OCI-LY3 (cell line): ENCODE results near the gene CAMK2B.

Source experiments
- H2AFZ ChIP-seq: fragments of 200-600, 300-600 bp; shearing (Covaris generic); 2 replicates; pipeline ENCODE4 v1.6.0; 2014; ENCODE audit warnings: antibody characterized with exemption, low read depth, low read length
- H3K27ac ChIP-seq: fragments of 200-600, 300-600 bp; sonication (generic); 2 replicates; pipeline ENCODE4 v1.5.1; 2014; ENCODE audit warnings: mild to moderate bottlenecking, low read length, moderate library complexity, mixed read lengths
- H3K27me3 ChIP-seq: fragments of 200-600, 300-600 bp; sonication (generic); 2 replicates; pipeline ENCODE4 v1.6.1; 2014; ENCODE audit warnings: low read depth, low read length, mixed read lengths
- H3K36me3 ChIP-seq: fragments of 200-600, 300-600 bp; sonication (generic); replicated peaks from 2 replicates; pipeline ENCODE3; 2014; ENCODE audit warnings: low read depth, low read length, mixed read lengths
- H3K4me1 ChIP-seq: fragments of 300-600, 200-600 bp; sonication (generic); 2 replicates; pipeline ENCODE4 v1.6.1; 2014; ENCODE audit warnings: low read length, mixed read lengths
- H3K4me2 ChIP-seq: fragments of 200-600, 300-600 bp; sonication (generic); 2 replicates; pipeline ENCODE4 v1.6.1; 2014; ENCODE audit warnings: low read length, mixed read lengths
- H3K4me3 ChIP-seq: fragments of 300-600, 200-600 bp; sonication (generic); 2 replicates; pipeline ENCODE4 v1.5.1; 2014; ENCODE audit warnings: antibody characterized with exemption, mild to moderate bottlenecking, low read length, moderate library complexity
- H3K79me2 ChIP-seq: fragments of 300-600, 200-600 bp; shearing (Covaris generic); 2 replicates; pipeline ENCODE4 v1.6.1; 2014; ENCODE audit warnings: mild to moderate bottlenecking, low read length, mixed read lengths
- H3K9ac ChIP-seq: fragments of 300-600, 200-600 bp; shearing (Covaris generic); 2 replicates; pipeline ENCODE4 v1.6.0; 2014; ENCODE audit warnings: mild to moderate bottlenecking, low read length, moderate library complexity
- H3K9me3 ChIP-seq: fragments of 200-600, 300-600 bp; shearing (Covaris generic); 2 replicates; pipeline ENCODE4 v1.6.1; 2014; ENCODE audit warnings: low read length, mixed read lengths; ENCODE audit not compliant: insufficient read depth
- H4K20me1 ChIP-seq: fragments of 200-600, 300-600 bp; sonication (generic); 2 replicates; pipeline ENCODE4 v1.6.1; 2016; ENCODE audit warnings: low read length, mixed read lengths; ENCODE audit not compliant: insufficient read depth
- CTCF ChIP-seq: fragments of 200-600, 300-600 bp; sonication (generic); IDR thresholded peaks from 2 replicates; pipeline ENCODE4 v1.5.1; 2014; ENCODE audit warnings: antibody characterized with exemption, low read length, low read depth
- EZH2phosphoT487 ChIP-seq: fragments of 200-600 bp; shearing (Covaris generic); IDR thresholded peaks from 2 replicates; pipeline ENCODE4 v1.6.1; 2018; ENCODE audit warnings: antibody characterized with exemption, mixed run types, low read depth

CAMK2B gene

GRCh38 chr7:44240983-44241510 is 84.3 kb downstream of the CAMK2B start:
- Histone ChIP-seq H3K27me3 (no peaks in the 10 kb centered on the region), H3K79me2 (no peaks in the 10 kb centered on the region), H3K4me1 (peaks cover 4% of the 10 kb centered on the region), H2AFZ (peak overlapping the region; percentile 96), H3K4me2 (peak overlapping the region; percentile 76), H3K27ac (no peak overlapping the region), H4K20me1 (no peaks in the 10 kb centered on the region), H3K4me3 (peak overlapping the region; percentile 83), H3K9me3 (no peaks in the 10 kb centered on the region), H3K36me3 (no peaks in the 10 kb centered on the region), H3K9ac (peak overlapping the region; percentile 69)
- TF ChIP-seq CTCF (peak; percentile 83), EZH2phosphoT487 (no peak)

- H3K36me3 ChIP-seq, result no peaks in the 10 kb centered on the region
- no peaks in the 10 kb centered on the region for H3K79me2 ChIP-seq
- no peaks in the 10 kb centered on the region for H3K27me3 ChIP-seq
- H3K4me3 ChIP-seq, result peak overlapping the region; percentile 83
- TF ChIP-seq CTCF (no peak), EZH2phosphoT487 (no peak)
- H3K4me2 ChIP-seq, result peak overlapping the region; percentile 76
- peak overlapping the region; percentile 96; the same call in 1 of the 2 replicates for H2AFZ ChIP-seq
- H4K20me1 ChIP-seq, result no peaks in the 10 kb centered on the region
- H3K9ac ChIP-seq, result 0 out of 2 replicates have a peak overlapping the region, but pooled peaks have one; percentile 69
- H3K9me3 ChIP-seq, result no peaks in the 10 kb centered on the region
- no peak overlapping the region for H3K27ac ChIP-seq
- H3K4me1 ChIP-seq, result peaks cover 4% of the 10 kb centered on the region
Observed at GRCh38 chr7:44240376-44240775, 85.0 kb downstream of the CAMK2B start.

- no peaks in the 10 kb centered on the region for H3K27me3 ChIP-seq
Observed at GRCh38 chr7:44239361-44239760, 86.0 kb downstream of the CAMK2B start.

GRCh38 chr7:44238116-44238695 is 87.2 kb downstream of the CAMK2B start:
- H3K36me3 ChIP-seq, result no peaks in the 10 kb centered on the region
- TF ChIP-seq EZH2phosphoT487, result no peak
- TF ChIP-seq CTCF, result no peak
- no peaks in the 10 kb centered on the region for H3K27me3 ChIP-seq
- H2AFZ ChIP-seq, result no peak overlapping the region
- H3K4me1 ChIP-seq, result peaks cover 4% of the 10 kb centered on the region
- H3K9me3 ChIP-seq, result no peaks in the 10 kb centered on the region
- no peaks in the 10 kb centered on the region for H3K79me2 ChIP-seq
- no peak overlapping the region for H3K4me3 ChIP-seq
- H3K9ac ChIP-seq, result no peak overlapping the region
- H4K20me1 ChIP-seq, result no peaks in the 10 kb centered on the region
- H3K4me2 ChIP-seq, result no peak overlapping the region
- H3K27ac ChIP-seq, result no peak overlapping the region

More at GRCh38 chr7:44239361-44239760, 86.0 kb downstream of the CAMK2B start:
- H3K4me1 ChIP-seq, result peaks cover 4% of the 10 kb centered on the region
- H3K36me3 ChIP-seq, result no peaks in the 10 kb centered on the region
- H3K4me2 ChIP-seq, result no peak overlapping the region
- no peaks in the 10 kb centered on the region for H4K20me1 ChIP-seq
- H3K9ac ChIP-seq, result no peak overlapping the region
- H3K79me2 ChIP-seq, result no peaks in the 10 kb centered on the region
- H3K9me3 ChIP-seq, result no peaks in the 10 kb centered on the region
- H3K4me3 ChIP-seq, result no peak overlapping the region
- H2AFZ ChIP-seq, result no peak overlapping the region
- no peak overlapping the region for H3K27ac ChIP-seq
- TF ChIP-seq EZH2phosphoT487, result no peak
- TF ChIP-seq CTCF, result no peak
